ENCODE results near the gene ARMC12.

ARMC12 gene

GRCh38 chr6:35776364-35777215 is 39.8 kb downstream of the ARMC12 start, which contains the start of gene CLPSL2:
Gene CLPSL2, plus strand, starts transcription at chr6:35776598. Its CDS starts 21 bp downstream, at chr6:35776619.
- no peak for DNase-seq (ENCODE audit: low read depth)

DNA sequence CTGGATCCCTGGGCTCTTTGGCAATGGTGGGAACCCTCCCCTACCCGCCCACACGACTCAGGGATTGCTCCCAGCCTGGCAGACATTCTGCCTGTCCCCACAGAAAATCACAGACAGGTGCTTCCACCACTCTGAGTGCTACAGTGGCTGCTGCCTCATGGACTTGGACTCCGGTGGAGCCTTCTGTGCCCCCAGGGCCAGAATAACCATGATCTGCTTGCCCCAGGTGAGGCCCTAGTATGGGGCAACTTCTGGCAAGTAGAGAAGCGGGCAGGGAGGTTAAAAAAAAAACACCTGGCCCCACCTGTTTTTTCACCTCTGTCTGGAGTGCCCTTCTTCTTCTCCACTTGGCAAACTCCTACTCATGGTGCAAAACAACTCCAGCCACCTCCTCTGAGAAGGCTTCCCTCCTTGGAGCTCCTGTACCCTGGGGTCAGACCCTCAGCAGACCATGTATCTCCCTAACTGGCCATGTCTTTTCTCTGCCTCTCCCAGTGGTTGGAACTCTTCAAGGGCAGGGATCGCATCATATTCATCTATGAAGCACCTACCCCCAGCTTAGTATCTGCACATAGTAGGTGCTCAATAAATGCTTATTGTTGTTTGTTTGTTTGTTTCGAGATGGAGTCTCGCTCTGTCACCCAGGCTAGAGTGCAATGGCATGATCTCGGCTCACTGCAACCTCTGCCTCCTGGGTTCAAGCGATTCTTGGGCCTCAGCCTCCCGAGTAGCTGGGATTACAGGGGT is 40.7 kb downstream of the ARMC12 start:
- no peak for DNase-seq (ENCODE audit: low read depth)

- DNase-seq (ENCODE audit: low read depth), result no peak
Observed at GRCh38 chr6:35778437-35778836, 41.6 kb downstream of the ARMC12 start.

GRCh38 chr6:35780719-35781118 is 43.9 kb downstream of the ARMC12 start, which contains the start of gene CLPSL1:
Gene CLPSL1, plus strand, starts transcription at chr6:35781019. Its CDS starts 92 bp downstream, at chr6:35781111.
- no peak for DNase-seq (ENCODE audit: low read depth)

- DNase-seq (ENCODE audit: low read depth), result no peak
Observed at GRCh38 chr6:35781290-35781689, 44.5 kb downstream of the ARMC12 start.

DNA sequence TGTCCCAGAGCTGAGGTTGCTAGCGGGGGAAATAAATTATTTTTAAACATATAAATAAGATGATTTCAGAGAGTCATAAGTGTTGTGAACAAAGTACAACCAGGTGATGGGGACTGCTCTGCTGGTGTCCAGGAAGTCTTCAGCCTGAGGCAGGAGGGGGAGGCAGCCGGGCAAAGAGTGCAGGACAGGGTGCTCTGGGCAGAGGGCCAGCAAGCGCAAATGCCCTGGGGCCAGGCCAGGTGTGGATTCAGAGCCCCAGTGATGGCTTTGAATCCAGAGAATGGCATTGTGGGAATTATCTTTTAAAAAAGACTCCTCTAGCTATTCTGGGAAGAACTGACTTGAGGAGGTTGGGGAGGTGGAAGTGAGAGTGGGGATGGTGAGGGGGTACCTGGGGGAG is 45.6 kb downstream of the ARMC12 start:
- DNase-seq (ENCODE audit: low read depth), result no peak

GRCh38 chr6:35784200-35784599 is 47.4 kb downstream of the ARMC12 start:
- DNase-seq (ENCODE audit: low read depth), result no peak

DNA sequence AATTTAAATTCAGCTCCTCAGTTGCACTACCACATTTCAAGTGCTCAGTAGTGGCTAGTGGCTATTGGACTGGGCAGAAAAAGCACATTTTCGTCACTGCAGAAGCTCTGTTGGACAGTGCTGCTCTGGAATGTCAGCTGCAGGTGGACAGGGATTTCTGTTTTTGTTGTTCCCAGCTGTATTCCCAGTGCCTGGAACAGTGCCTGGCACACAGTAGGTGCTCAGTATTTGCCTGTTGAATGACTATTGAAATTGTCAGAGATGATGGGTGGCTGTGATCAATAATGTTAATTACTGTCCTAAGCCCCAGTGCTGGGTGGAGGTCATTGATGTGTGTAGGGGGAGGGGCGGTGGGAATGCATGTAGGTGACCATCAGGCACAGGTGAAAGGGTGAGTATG is 49.4 kb downstream of the ARMC12 start:
- no peak for DNase-seq (ENCODE audit: low read depth)

DNA sequence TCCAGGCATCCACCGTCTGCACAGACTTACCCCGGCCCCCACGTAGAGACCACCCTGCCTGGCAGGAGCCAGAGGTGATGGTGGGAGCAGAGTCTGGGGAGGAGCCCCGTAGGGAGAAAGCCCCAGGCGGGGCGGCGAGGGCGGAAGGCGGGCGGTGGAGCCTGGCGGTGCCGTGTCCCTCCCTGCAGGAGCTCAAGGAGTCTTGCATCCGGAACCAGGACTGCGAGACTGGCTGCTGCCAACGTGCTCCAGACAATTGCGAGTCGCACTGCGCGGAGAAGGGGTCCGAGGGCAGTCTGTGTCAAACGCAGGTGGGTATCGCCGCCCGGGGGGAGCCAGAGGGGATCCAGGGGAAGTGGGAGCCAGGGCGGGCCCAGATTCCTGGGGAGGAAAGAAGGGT is 50.0 kb downstream of the ARMC12 start:
- no peak for DNase-seq (ENCODE audit: low read depth)

DNA sequence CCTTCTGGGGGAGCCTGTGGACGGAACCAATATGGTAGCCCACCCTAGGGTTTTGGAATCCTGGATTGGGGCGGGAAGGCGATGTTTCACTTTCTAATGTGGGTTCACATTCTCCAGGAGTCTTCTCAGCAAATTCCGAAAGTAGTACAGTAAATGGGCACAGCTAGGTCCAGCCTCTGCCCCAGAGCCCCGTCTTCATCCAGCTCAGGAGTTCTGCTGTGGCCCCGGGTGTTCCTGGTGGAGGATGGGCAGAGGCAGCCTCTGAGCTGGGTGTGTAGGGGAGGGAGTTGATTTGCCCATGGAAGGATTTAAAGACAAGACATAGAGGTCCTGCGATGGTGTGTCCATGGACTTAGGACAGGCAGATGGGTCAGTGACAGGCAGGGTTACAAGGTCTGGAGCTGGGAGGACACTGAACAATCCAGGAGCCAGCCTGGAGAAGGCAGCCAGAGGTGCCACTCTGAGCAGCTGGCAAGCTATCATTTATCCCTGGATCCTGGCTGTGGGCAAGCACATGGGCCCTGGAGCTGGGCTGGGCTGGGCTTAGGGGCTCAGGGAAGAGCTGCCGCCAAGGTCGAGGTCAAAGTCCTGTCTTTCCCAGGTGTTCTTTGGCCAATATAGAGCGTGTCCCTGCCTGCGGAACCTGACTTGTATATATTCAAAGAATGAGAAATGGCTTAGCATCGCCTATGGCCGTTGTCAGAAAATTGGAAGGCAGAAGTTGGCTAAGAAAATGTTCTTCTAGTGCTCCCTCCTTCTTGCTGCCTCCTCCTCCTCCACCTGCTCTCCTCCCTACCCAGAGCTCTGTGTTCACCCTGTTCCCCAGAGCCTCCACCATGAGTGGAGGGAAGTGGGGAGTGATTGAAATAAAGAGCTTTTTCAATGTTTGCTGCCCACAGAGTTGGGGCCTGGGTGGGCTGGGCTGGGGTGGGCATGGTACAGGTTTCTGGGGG is 50.7 kb downstream of the ARMC12 start:
- DNase-seq (ENCODE audit: low read depth), result no peak

- no peak for DNase-seq (ENCODE audit: low read depth)
Observed at GRCh38 chr6:35788423-35788982, 51.7 kb downstream of the ARMC12 start.

DNA sequence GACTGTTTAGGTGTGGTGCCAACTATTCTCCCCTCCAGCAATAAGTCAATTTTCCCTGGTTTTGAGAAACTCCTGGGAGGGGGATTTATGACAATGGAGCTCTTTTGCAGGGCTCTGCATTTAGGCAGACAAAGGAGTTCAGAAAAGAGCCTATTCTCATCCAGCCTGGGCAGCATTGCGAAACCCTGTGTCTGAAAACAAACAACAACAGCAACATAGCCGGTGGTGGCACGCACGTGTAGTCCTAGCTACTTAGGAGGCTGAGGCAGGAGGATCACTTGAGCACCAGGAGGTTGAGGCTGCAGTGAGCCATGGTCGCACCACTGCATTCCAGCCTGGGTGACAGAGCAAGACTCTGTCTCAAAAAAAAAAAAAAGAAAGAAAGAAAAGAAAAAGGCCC is 53.9 kb downstream of the ARMC12 start:
- no peak for DNase-seq (ENCODE audit: low read depth)

- DNase-seq (ENCODE audit: low read depth), result no peak
Observed at GRCh38 chr6:35794536-35795452, 58.0 kb downstream of the ARMC12 start.

DNA sequence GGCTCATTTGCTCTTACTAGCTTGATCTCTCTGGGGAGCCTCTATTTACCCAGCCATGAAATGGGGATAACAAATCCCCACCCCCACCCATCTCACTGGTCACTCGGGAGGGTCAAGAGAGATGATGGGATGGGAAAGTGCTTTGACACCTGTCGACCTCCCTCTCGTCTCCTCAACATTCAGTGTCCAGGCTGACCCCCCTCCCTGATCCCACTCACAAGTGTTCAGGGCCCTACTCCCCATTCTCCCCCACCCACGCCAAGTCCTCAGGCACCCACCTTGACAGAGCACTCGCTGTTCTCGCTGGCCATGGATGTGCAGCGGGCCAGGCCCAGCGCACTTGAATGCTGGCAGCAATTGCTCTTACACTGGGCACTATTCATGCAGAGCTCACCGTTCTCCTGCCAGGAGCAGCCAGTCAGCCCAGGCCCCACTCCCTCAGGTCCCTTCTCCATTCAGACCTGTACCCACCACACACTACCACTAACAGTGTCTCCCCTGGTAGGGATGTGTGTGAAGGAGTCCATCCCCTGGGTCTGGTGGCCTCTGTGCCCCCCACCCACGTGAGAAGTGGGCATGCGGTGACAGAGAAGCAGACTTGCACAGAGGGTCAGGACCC is 58.7 kb downstream of the ARMC12 start:
- DNase-seq (ENCODE audit: low read depth), result no peak

- no peak for DNase-seq (ENCODE audit: low read depth)
Observed at GRCh38 chr6:35796236-35796635, 59.4 kb downstream of the ARMC12 start.

GRCh38 chr6:35797837-35798526 is 61.1 kb downstream of the ARMC12 start:
- no peak for DNase-seq (ENCODE audit: low read depth)
